Measurements from ENCODE around the gene PTRHD1. TPM values are rescaled to one million over a fixed set of nuclear protein-coding genes. Genes with fewer than 3 reads are reported as not detected.

The PTRHD1 gene
- 10 to 100 TPM; 17.4 to 30.3 (median 21.6) TPM for total RNA-seq

- TF ChIP-seq, protein P1, sequence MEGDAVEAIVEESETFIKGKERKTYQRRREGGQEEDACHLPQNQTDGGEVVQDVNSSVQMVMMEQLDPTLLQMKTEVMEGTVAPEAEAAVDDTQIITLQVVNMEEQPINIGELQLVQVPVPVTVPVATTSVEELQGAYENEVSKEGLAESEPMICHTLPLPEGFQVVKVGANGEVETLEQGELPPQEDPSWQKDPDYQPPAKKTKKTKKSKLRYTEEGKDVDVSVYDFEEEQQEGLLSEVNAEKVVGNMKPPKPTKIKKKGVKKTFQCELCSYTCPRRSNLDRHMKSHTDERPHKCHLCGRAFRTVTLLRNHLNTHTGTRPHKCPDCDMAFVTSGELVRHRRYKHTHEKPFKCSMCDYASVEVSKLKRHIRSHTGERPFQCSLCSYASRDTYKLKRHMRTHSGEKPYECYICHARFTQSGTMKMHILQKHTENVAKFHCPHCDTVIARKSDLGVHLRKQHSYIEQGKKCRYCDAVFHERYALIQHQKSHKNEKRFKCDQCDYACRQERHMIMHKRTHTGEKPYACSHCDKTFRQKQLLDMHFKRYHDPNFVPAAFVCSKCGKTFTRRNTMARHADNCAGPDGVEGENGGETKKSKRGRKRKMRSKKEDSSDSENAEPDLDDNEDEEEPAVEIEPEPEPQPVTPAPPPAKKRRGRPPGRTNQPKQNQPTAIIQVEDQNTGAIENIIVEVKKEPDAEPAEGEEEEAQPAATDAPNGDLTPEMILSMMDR (IDR thresholded peaks at IDR 0.05) = no peak
- peak; percentile 80 for DNase-seq (ENCODE audit: low spot score)
Measured at GRCh38 chr2:24792874-24793760, at the start of gene PTRHD1, which contains the start of gene CENPO. TSS of gene PTRHD1 (minus strand) at chr2:24793391. CDS start at chr2:24793377, 14 bp downstream. TSS of gene CENPO (plus strand) at chr2:24793425. CDS start at chr2:24793920, 495 bp downstream.

GRCh38 chr2:24842081-24843050 is 49.2 kb upstream of the PTRHD1 start:
- ATAC-seq (ENCODE audit: low FRiP score) (no peak), DNase-seq (ENCODE audit: low spot score) (no peak)
- TF ChIP-seq, protein P1 (IDR thresholded peaks at IDR 0.05) = no peak

More at GRCh38 chr2:24792874-24793760, at the start of gene PTRHD1, which contains the start of gene CENPO:
- ATAC-seq (ENCODE audit: low FRiP score) = peak; percentile 98

GRCh38 chr2:24840962-24841945 is 48.1 kb upstream of the PTRHD1 start:
- TF ChIP-seq, protein P1 (IDR thresholded peaks at IDR 0.05) = no peak
- no peak for ATAC-seq (ENCODE audit: low FRiP score)
- DNase-seq (ENCODE audit: low spot score) = no peak

GRCh38 chr2:24840164-24840869 is 47.1 kb upstream of the PTRHD1 start:
- no peak for DNase-seq (ENCODE audit: low spot score)

GRCh38 chr2:24839729-24840128 is 46.5 kb upstream of the PTRHD1 start:
- ATAC-seq (ENCODE audit: low FRiP score) (no peak), DNase-seq (ENCODE audit: low spot score) (no peak)
- TF ChIP-seq, protein P1 (IDR thresholded peaks at IDR 0.05) = no peak

More at GRCh38 chr2:24840164-24840869, 47.1 kb upstream of the PTRHD1 start:
- ATAC-seq (ENCODE audit: low FRiP score) = no peak
- TF ChIP-seq, protein P1 (IDR thresholded peaks at IDR 0.05) = no peak

Measured in omental fat pad (tissue), 4 donors.